Measurements from ENCODE around the gene DLG2.

The DLG2 gene

DNA sequence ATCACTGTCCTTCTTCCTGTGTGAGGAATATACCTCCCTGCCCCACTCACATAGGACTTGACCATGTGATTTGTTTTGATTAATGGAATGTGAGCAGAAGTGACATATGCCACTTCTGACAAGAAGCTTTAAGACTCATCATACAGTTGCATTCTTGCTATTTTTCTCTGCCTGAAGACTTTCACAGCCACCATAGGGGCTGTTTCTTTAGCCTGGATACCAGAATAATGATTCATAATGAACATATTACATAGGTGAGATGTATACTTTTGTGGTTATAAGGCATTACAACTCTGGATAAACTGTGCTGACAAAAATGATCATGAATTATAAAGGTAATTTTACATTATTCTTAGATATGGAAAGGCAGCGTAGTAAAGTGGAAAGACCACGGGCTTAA, 798.0 kb downstream of the DLG2 start:
- Mint-ChIP-seq H3K4me3 (no peak overlapping the region), H3K36me3 (no peaks in the 10 kb centered on the region), H3K27ac (no peak overlapping the region), H3K27me3 (no peaks in the 10 kb centered on the region), H3K4me1 (no peaks in the 10 kb centered on the region), H3K9me3 (no peaks in the 10 kb centered on the region)
- DNase-seq (no peak), ATAC-seq (replicated peaks) (no peak)

DNA sequence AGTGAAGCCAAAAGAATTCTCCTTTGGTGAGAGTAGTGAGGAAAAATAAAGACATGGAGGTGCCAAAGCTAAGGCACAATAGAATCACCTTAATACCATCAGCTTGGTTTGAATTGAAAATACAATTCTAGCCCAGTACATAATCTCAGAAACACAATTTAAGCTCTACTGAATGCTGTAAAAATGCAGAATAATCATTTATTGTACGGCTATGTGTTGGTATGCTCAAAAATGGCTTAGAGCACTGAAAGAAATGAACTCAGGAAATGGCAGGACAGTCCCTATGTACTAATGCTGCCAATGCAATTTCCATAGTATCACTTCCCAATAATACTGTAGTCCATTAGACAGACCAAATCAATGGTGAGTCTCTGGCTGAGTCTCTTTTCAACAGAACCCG, 798.5 kb downstream of the DLG2 start:
- DNase-seq (no peak), ATAC-seq (replicated peaks) (no peak)
- Mint-ChIP-seq H3K27ac (no peak overlapping the region), H3K4me1 (no peaks in the 10 kb centered on the region), H3K27me3 (no peaks in the 10 kb centered on the region), H3K4me3 (no peak overlapping the region), H3K9me3 (no peaks in the 10 kb centered on the region), H3K36me3 (no peaks in the 10 kb centered on the region)

DNA sequence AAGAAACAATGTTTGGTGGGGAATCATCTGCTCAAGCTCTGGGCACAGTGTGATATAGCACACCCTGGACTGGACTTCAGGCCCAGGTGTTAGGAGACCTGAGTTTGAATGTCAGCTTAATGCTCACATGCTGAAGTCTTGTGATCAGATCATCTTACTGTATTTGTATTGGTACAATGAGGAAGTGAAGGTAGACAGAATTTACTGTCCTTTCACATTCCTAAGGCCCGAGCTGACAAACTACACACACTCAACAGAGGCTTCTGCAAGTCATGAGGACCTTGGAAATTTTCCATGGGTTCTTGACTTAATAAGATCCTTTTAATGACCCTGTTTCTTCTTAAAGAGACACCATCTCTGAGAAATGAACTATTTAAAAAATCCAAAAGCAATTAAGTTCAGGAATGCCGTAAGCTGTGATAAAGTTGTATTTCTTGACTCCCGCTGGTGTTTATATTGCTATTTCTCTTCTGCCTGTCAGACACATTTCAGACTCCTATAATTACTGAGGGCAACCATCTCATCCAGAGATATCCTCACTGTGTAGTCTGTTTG, 802.0 kb downstream of the DLG2 start:
- Mint-ChIP-seq H3K9me3 (no peaks in the 10 kb centered on the region), H3K36me3 (no peaks in the 10 kb centered on the region), H3K4me3 (no peak overlapping the region), H3K27me3 (no peaks in the 10 kb centered on the region), H3K27ac (no peak overlapping the region), H3K4me1 (no peaks in the 10 kb centered on the region)
- DNase-seq (no peak), ATAC-seq (replicated peaks) (no peak)

DNA sequence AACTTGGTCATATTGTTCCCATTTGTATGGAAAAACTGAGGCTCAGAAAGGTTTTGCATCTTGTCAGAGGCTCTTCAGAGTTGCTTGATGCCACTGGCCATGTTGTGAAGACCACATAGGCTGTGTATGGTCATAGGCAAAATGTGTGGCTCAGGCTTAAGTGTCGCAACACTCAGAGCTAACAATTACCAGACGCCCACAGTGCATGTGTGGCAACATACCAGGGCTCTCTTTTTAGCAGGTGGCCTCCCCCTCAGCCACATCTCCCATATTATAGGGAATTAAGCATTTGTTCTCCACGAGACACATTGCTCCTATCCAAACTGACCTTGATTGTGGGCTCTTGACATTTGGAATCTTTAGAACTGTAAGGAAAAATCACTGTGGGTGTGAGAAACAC, 802.5 kb downstream of the DLG2 start:
- ATAC-seq (replicated peaks) (no peak), DNase-seq (no peak)
- no peaks in the 10 kb centered on the region for H3K36me3 Mint-ChIP-seq
- no peak overlapping the region for H3K27ac Mint-ChIP-seq
- H3K9me3 Mint-ChIP-seq: no peaks in the 10 kb centered on the region
- no peak overlapping the region for H3K4me3 Mint-ChIP-seq
- no peaks in the 10 kb centered on the region for H3K4me1 Mint-ChIP-seq
- H3K27me3 Mint-ChIP-seq: no peaks in the 10 kb centered on the region

DNA sequence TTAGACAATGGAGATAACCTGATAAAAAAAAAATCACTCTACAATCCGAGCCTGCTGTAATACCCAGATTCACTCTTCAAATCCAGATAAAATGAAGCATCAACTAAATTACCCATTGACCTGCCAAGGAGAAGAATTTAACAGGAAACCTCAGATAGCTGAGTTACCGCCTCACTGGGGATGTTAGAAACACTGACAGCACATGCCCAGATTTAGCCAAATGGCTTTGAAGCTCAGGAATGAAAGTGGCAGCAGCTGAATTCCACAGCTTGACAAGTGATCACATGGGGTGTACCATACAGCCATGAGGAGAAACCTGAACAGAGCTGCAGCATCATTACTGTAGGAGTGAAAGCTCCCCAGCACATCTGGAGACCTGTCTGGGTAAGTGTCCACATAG, 807.6 kb downstream of the DLG2 start:
- Mint-ChIP-seq H3K27me3 (no peaks in the 10 kb centered on the region), H3K36me3 (no peaks in the 10 kb centered on the region), H3K4me3 (no peak overlapping the region), H3K4me1 (no peaks in the 10 kb centered on the region), H3K9me3 (no peaks in the 10 kb centered on the region), H3K27ac (no peak overlapping the region)
- no peak for DNase-seq
- ATAC-seq (replicated peaks): no peak

DNA sequence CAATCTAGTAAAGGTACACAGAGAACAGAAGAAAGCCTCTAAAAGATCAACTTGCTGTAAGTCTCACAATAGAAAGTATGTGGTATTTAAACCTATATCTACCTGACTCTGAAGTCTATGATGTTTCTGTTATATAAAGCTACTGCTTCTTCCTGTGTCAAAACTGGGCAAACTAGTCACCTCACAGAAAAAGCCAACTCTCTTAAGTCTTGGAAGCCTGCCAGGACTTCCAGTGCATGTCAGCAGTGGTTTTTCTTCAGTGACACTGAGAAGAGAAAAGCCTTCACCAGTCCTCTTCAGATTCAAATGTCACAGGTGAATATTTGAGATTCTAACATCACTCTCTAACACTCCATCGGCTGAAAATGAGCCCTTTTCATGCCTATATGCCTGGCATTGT, 808.0 kb downstream of the DLG2 start:
- no peaks in the 10 kb centered on the region for H3K9me3 Mint-ChIP-seq
- H3K4me3 Mint-ChIP-seq: no peak overlapping the region
- ATAC-seq (replicated peaks): no peak
- no peak for DNase-seq
- no peak overlapping the region for H3K27ac Mint-ChIP-seq
- no peaks in the 10 kb centered on the region for H3K27me3 Mint-ChIP-seq
- H3K36me3 Mint-ChIP-seq: no peaks in the 10 kb centered on the region
- no peaks in the 10 kb centered on the region for H3K4me1 Mint-ChIP-seq

DNA sequence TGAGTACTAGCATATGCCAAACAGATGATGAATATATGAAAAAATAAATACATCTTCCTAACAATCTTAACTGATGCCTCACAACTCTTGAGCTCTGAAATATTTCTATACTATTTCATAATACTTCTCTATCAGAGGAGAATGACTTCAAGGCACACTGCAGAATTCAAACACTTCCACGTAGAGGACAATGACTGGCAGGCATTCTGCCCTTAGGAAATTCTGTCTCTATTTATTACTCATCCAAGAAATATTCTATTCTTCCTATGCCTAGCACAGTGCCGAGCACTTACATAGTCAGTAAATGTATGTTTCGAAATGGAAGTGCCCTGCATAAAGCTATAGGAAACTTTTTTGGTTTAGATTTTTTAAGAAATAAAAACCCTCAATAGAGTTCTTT, 809.1 kb downstream of the DLG2 start:
- ATAC-seq (replicated peaks) (no peak), DNase-seq (no peak)
- no peaks in the 10 kb centered on the region for H3K27me3 Mint-ChIP-seq
- H3K27ac Mint-ChIP-seq: no peak overlapping the region
- H3K4me3 Mint-ChIP-seq: no peak overlapping the region
- no peaks in the 10 kb centered on the region for H3K9me3 Mint-ChIP-seq
- H3K4me1 Mint-ChIP-seq: no peaks in the 10 kb centered on the region
- no peaks in the 10 kb centered on the region for H3K36me3 Mint-ChIP-seq

DNA sequence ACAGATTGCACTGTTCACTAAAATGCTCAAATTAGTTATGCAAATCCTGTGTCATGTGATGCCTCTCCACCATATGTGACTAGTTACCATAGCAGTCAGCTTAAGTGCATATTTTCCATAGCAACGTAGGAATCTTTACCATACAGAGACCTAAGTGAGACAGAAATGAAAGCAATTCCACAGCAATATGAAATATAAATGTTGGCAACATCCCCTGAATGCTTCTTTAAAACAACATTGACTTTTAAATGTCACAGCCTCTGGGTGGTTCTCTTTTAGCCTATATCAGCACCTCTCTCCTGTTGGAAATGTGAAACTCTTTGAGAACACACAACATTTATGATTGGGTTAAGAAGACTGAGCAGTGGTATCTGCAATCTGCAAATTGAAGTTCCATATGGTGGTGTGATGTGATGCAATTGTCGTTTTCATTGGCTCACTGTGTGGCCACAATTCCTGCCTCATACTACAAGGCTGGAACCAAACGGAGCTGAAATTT, 814.6 kb downstream of the DLG2 start:
- Mint-ChIP-seq H3K4me1 (no peaks in the 10 kb centered on the region), H3K9me3 (peaks cover 0 to 2% of the 10 kb centered on the region in 2 donors), H3K4me3 (no peak overlapping the region), H3K27me3 (no peaks in the 10 kb centered on the region), H3K27ac (no peak overlapping the region), H3K36me3 (no peaks in the 10 kb centered on the region)
- DNase-seq (no peak), ATAC-seq (replicated peaks) (no peak)

DNA sequence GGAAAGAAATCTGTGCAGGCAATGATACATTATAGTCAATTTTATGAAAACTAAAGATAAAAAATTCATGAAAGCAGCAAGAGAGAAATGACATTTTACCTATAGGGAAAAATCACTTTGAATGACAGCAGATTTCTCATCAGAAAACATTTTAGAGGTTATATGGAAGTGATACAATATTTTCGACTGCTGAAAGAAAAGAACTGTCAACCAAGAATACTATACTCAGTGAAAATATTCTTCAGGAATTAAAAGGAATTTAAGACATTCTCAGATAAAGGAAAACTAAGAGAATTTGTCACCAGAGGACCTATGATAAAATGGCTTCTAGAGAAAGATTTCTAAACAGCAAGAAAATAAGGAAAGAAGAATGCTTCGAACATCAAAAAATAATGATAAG, 820.8 kb downstream of the DLG2 start:
- Mint-ChIP-seq H3K27ac (no peak overlapping the region), H3K4me1 (no peaks in the 10 kb centered on the region), H3K27me3 (no peaks in the 10 kb centered on the region), H3K9me3 (peaks cover 8% of the 10 kb centered on the region in 2 donors), H3K36me3 (peaks cover 0 to 7% of the 10 kb centered on the region in 2 donors), H3K4me3 (no peak overlapping the region)
- ATAC-seq (replicated peaks) (no peak), DNase-seq (no peak)

DNA sequence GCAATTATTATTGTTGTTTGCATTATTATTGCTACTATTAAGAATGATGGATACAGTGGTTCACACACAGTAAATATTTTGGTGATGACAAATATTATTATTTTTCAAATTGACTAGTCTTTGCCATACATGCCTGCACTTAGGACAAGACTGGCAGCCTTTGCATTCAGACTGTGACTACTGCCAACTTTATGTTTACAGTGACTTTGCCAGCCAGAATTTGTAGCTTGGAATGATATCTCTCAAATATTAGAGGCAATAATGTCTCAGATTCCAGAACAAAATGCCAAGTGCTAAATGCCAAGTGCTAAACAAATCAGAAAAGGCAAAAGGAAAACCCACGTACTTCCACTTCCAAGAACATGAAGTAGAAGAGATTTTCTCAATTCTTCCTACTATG, 823.1 kb downstream of the DLG2 start:
- no peak overlapping the region for H3K27ac Mint-ChIP-seq
- no peak overlapping the region for H3K4me3 Mint-ChIP-seq
- no peaks in the 10 kb centered on the region for H3K27me3 Mint-ChIP-seq
- DNase-seq (no peak), ATAC-seq (replicated peaks) (no peak)
- peaks cover 0 to 7% of the 10 kb centered on the region in 2 donors for H3K36me3 Mint-ChIP-seq
- no peaks in the 10 kb centered on the region for H3K4me1 Mint-ChIP-seq
- peaks cover 8% of the 10 kb centered on the region in 2 donors for H3K9me3 Mint-ChIP-seq

DNA sequence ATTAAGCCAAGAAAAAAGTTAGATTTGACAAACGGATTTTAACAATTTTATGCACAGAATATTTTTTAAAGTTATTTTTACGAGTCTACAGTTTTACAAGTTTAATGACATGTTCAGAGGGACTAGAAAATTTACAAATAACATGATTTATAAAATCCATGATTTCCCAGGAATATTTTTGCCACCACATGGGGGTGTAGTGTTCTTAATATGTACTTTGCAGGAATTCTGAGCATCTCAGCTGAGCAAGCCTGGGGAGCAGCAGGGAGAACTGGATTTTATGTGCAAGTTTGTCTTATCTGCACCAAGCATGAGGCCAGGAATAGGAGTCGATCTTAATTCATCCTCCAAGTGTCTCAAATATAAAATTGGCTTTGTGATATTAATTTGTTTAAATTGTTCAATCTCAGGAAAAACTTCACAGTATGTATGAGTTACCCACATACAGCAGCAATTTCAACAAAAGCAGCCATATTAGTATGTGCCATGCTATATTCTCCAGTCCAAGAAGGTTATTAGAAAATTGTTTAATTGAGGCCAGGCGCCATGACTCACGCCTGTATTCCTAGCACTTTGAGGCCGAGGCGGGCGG, 826.3 kb downstream of the DLG2 start:
- ATAC-seq (replicated peaks): no peak
- Mint-ChIP-seq H3K27ac (no peak overlapping the region), H3K4me3 (no peak overlapping the region), H3K4me1 (no peaks in the 10 kb centered on the region), H3K9me3 (peaks cover 7% of the 10 kb centered on the region in 2 donors), H3K36me3 (peaks cover 0 to 3% of the 10 kb centered on the region in 2 donors), H3K27me3 (no peaks in the 10 kb centered on the region)
- DNase-seq: no peak

DNA sequence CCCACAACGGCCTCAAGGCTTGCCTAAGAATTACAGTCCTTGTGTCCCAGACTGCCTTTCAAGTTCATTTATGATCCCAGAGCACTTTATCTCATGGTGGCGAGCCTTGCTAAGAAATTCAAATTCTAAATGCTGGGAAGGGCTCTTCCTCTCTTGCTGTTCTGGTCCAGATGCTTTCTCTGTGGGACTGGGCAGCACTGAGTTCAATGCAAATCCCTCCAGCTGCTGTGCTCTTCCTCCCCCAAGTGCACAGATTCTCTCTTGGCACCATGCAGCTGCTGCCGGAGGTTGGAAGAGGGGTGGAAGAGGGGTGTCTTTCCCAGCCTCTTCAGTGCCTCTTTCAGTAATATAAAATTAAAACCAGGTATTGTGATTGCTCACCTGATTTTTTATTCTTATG, 828.0 kb downstream of the DLG2 start:
- H3K27me3 Mint-ChIP-seq: no peaks in the 10 kb centered on the region
- H3K9me3 Mint-ChIP-seq: peaks cover 2 to 6% of the 10 kb centered on the region in 2 donors
- H3K27ac Mint-ChIP-seq: no peak overlapping the region
- H3K4me3 Mint-ChIP-seq: no peak overlapping the region
- H3K4me1 Mint-ChIP-seq: no peaks in the 10 kb centered on the region
- ATAC-seq (replicated peaks): no peak
- no peaks in the 10 kb centered on the region for H3K36me3 Mint-ChIP-seq
- DNase-seq: no peak

DNA sequence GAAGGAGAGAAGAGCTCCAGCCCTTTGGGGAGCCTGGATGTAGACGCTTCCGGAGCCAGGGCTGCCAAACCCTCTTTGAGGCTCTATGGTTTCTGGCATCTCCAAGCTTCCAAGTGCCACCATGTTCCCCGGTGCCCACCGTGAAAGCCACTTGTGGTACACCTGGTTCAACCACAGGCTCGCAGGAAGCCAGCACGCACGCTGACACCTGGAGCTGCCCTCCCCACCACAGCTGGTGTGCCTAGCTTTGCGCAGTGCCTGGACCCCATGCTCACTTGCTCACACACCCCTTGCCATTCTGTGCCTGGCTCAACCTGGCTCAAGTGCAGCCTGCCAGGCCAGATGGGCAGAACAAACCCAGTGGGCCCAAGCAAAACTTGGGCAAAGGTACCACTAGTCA, 831.4 kb downstream of the DLG2 start:
- H3K36me3 Mint-ChIP-seq: no peaks in the 10 kb centered on the region
- H3K4me3 Mint-ChIP-seq: no peak overlapping the region
- H3K4me1 Mint-ChIP-seq: peaks cover 3% of the 10 kb centered on the region in 2 donors
- H3K9me3 Mint-ChIP-seq: peaks cover 7 to 11% of the 10 kb centered on the region in 2 donors
- no peak for ATAC-seq (replicated peaks)
- DNase-seq: no peak
- no peaks in the 10 kb centered on the region for H3K27me3 Mint-ChIP-seq
- H3K27ac Mint-ChIP-seq: no peak overlapping the region

DNA sequence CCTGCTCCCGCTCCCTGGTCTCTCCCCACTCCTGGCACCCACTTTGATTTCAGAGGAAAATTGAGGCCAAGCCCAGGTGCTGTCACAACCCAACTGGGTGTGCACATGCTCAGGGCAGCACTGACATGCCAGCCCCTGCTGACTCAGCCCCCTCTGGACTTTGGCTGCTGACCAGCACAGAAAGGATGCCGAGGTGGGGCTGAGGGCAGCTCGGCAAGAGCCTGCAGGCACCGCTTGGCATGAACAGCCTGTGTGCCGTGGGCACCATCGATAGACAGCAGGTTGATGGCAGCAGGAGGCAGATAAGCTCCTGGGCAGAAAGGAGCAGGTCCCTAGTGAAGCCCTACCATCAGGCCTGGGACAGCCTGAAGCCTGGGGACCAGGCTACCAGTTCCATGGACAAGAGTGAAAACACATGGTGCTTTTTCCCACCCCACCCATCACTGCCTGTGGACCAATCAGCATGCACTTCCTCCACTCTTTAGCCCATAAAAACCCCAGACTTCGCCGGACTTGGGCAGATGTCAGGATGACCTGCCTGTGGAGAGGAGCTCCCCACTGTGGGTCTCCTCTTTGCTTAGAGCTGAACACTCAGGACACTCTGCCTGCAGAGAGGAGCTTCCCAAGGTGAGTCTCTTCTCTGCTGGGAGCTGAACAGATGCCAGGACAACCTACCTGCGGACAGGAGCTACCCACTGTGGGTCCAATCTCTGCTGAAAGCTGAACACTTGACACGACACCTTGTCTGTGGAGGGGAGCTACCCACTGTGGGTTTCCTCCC, 832.3 kb downstream of the DLG2 start:
- Mint-ChIP-seq H3K36me3 (no peaks in the 10 kb centered on the region), H3K9me3 (peaks cover 9 to 11% of the 10 kb centered on the region in 2 donors), H3K4me3 (no peak overlapping the region), H3K4me1 (peaks cover 3 to 4% of the 10 kb centered on the region in 2 donors), H3K27ac (no peak overlapping the region), H3K27me3 (no peaks in the 10 kb centered on the region)
- ATAC-seq (replicated peaks): no peak
- no peak for DNase-seq

DNA sequence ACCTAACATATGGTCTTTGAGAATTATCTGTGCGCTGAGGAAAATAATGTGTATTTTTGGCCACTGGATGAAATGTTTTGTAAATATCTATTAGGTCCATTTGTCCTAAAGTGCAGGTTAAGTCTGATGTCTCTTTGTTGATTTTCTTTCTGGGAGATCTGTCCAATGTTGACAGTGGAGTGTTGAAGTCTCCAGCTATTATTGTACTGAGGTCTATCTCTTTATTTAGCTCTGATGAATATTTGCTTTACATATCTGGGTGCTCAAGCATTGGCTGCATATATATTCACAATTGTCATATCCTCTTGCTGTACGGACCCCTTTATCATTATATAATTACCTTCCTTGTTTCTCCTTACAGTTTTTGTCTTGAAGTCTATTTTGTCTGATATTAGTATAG, 833.8 kb downstream of the DLG2 start:
- Mint-ChIP-seq H3K9me3 (peaks cover 11 to 12% of the 10 kb centered on the region in 2 donors), H3K4me3 (no peak overlapping the region), H3K36me3 (no peaks in the 10 kb centered on the region), H3K4me1 (peaks cover 3 to 4% of the 10 kb centered on the region in 2 donors), H3K27ac (no peak overlapping the region), H3K27me3 (no peaks in the 10 kb centered on the region)
- DNase-seq: no peak
- ATAC-seq (replicated peaks): no peak

Data from stimulated activated naive B cell treated with anti-CD40 and anti-IgM and Interleukin-4, amounts not matched to agents 10 μg/mL and 1 μg/mL and 100 μg/mL, for 72 hours (primary cell).